IMR-90 (cell line): ENCODE measurements around the gene GABRB3. TPM values are rescaled to one million over a fixed set of nuclear protein-coding genes. Genes with fewer than 3 reads are reported as not detected.

Source experiments
- ATAC-seq: fragments of 200-7000 bp; cut with Tn5 transposase; 2 replicates; pipeline ENCODE4 v1.9.1; 2020; ENCODE audit warnings: low read depth, mild to moderate bottlenecking, moderate library complexity
- BruUV-seq: library from RNA; stranded (reverse); fragments of 400-500 nt; replicated peaks from 2 replicates; lab custom pipeline; 2021; lab: Mats Ljungman, UMichigan
- CTCF ChIA-PET: fragments of 300-600 bp; formaldehyde crosslinking; extraction: SDS; loops from one replicate; lab custom pipeline; 2021; ENCODE audit warnings: antibody characterized with exemption; lab: Yijun Ruan, JAX
- POLR2A ChIA-PET: fragments of 300-600 bp; sonication (Branson Sonifier 250); formaldehyde crosslinking; loops from one replicate; lab custom pipeline; 2022; ENCODE audit warnings: antibody characterized with exemption; ENCODE audit not compliant: unreplicated experiment; lab: Charles Lee
- DNase-seq: peaks from one replicate; pipeline ENCODE4 v3.0.0; 2013
- H2AFZ ChIP-seq: replicated peaks from 2 replicates; pipeline ENCODE3; 2013; ENCODE audit warnings: low read length, mild to moderate bottlenecking; ENCODE audit not compliant: poor library complexity
- H2AK5ac ChIP-seq: 2 replicates; pipeline ENCODE4 v1.6.1; 2013; ENCODE audit warnings: low read depth, low read length, inconsistent platforms
- H2AK9ac ChIP-seq: replicated peaks from 2 replicates; pipeline ENCODE3; 2013; ENCODE audit warnings: mild to moderate bottlenecking, low read depth, low read length, moderate library complexity; ENCODE audit not compliant: poor library complexity
- H2BK120ac ChIP-seq: 2 replicates; pipeline ENCODE4 v1.6.1; 2013; ENCODE audit warnings: low read depth, low read length, inconsistent platforms
- H2BK15ac ChIP-seq: 3 replicates; pipeline ENCODE4 v1.6.1; 2013; ENCODE audit warnings: low read depth, low read length, inconsistent platforms
- H2BK20ac ChIP-seq: 2 replicates; pipeline ENCODE4 v1.6.1; 2013; ENCODE audit warnings: low read depth, mild to moderate bottlenecking, inconsistent platforms, low read length, moderate library complexity
- H2BK5ac ChIP-seq: 2 replicates; pipeline ENCODE4 v1.6.1; 2013; ENCODE audit warnings: mild to moderate bottlenecking, low read depth, low read length, inconsistent platforms; ENCODE audit not compliant: poor library complexity, severe bottlenecking
- H3K14ac ChIP-seq: replicated peaks from 2 replicates; pipeline ENCODE4 v1.6.1; 2013; ENCODE audit warnings: low read depth, low read length, inconsistent platforms
- H3K18ac ChIP-seq: 2 replicates; pipeline ENCODE4 v1.6.1; 2013; ENCODE audit warnings: low read depth, low read length, control low read depth
- H3K23ac ChIP-seq: 2 replicates; pipeline ENCODE4 v1.6.1; 2013; ENCODE audit warnings: low read depth, low read length, inconsistent platforms
- H3K27ac ChIP-seq: 2 replicates; pipeline ENCODE4 v1.5.1; 2013; ENCODE audit warnings: mild to moderate bottlenecking, control low read depth, low read length; ENCODE audit not compliant: insufficient read depth
- H3K27me3 ChIP-seq: 2 replicates; pipeline ENCODE4 v1.6.1; 2013; ENCODE audit warnings: low read length; ENCODE audit not compliant: control insufficient read depth, insufficient read depth
- H3K36me3 ChIP-seq: 2 replicates; pipeline ENCODE4 v1.6.1; 2013; ENCODE audit warnings: low read length, mixed read lengths; ENCODE audit not compliant: control insufficient read depth, insufficient read depth
- H3K4ac ChIP-seq: 2 replicates; pipeline ENCODE4 v1.6.1; 2013; ENCODE audit warnings: low read depth, low read length, inconsistent platforms
- H3K4me1 ChIP-seq: 2 replicates; pipeline ENCODE4 v1.6.1; 2013; ENCODE audit warnings: low read length, mixed read lengths; ENCODE audit not compliant: control insufficient read depth, insufficient read depth
- H3K4me2 ChIP-seq: 2 replicates; pipeline ENCODE4 v1.6.1; 2013; ENCODE audit warnings: low read depth, mild to moderate bottlenecking, control low read depth, low read length, moderate library complexity
- H3K4me3 ChIP-seq: 2 replicates; pipeline ENCODE4 v1.5.1; 2013; ENCODE audit warnings: low read depth, mild to moderate bottlenecking, control low read depth, low read length, moderate library complexity; ENCODE audit not compliant: insufficient read depth
- H3K56ac ChIP-seq: 2 replicates; pipeline ENCODE4 v1.6.1; 2013; ENCODE audit warnings: low read length, inconsistent platforms; ENCODE audit not compliant: insufficient read depth; ENCODE audit errors: extremely low read depth
- H3K79me1 ChIP-seq, 2 experiments: 2 replicates each; pipeline ENCODE4 v1.6.1; 2013; ENCODE audit warnings: low read length in 2 of 2, inconsistent platforms in 1 of 2, low read depth in 1 of 2
- H3K9ac ChIP-seq: 2 replicates; pipeline ENCODE4 v1.6.1; 2013; ENCODE audit warnings: low read depth, low read length, control low read depth
- H3K9me1 ChIP-seq: 2 replicates; pipeline ENCODE4 v1.6.1; 2013; ENCODE audit warnings: low read length, inconsistent platforms; ENCODE audit not compliant: insufficient read depth
- H3K9me3 ChIP-seq: 2 replicates; pipeline ENCODE4 v1.6.1; 2013; ENCODE audit warnings: low read length; ENCODE audit not compliant: control insufficient read depth, insufficient read depth
- H4K20me1 ChIP-seq: 2 replicates; pipeline ENCODE4 v1.6.1; 2013; ENCODE audit warnings: low read length, inconsistent platforms; ENCODE audit not compliant: insufficient read depth
- H4K5ac ChIP-seq: 2 replicates; pipeline ENCODE4 v1.6.1; 2013; ENCODE audit warnings: mild to moderate bottlenecking, low read depth, low read length, control low read depth
- H4K8ac ChIP-seq, 2 experiments: 2 replicates each; pipeline ENCODE4 v1.6.1; 2013; ENCODE audit warnings: low read depth in 2 of 2, low read length in 2 of 2, control low read depth in 1 of 2, inconsistent platforms in 1 of 2
- H4K91ac ChIP-seq: 2 replicates; pipeline ENCODE4 v1.6.1; 2013; ENCODE audit warnings: low read depth, low read length, inconsistent platforms; ENCODE audit not compliant: insufficient read depth
- BHLHE40 ChIP-seq: fragments of 150-350 bp; IDR thresholded peaks from 2 replicates; pipeline ENCODE4 v1.6.1; 2016; ENCODE audit warnings: mild to moderate bottlenecking, low read depth, low read length
- CEBPB ChIP-seq: IDR thresholded peaks from 2 replicates; pipeline ENCODE4 v1.6.1; 2012; ENCODE audit warnings: low read depth, low read length, improper control_type of control experiment
- CHD1 ChIP-seq: IDR thresholded peaks from 2 replicates; pipeline ENCODE4 v1.6.1; 2012; ENCODE audit warnings: low read depth, low read length, improper control_type of control experiment
- CTCF ChIP-seq: conservative IDR thresholded peaks from 2 replicates; pipeline ENCODE4 v1.5.1; 2012; ENCODE audit warnings: mild to moderate bottlenecking, low read depth, low read length, improper control_type of control experiment
- ELK1 ChIP-seq: fragments of 150-350 bp; IDR thresholded peaks from 2 replicates; pipeline ENCODE4 v1.6.1; 2016; ENCODE audit warnings: low read depth, mild to moderate bottlenecking, low read length, moderate library complexity, borderline replicate concordance
- FOS ChIP-seq: fragments of 150-350 bp; IDR thresholded peaks from 2 replicates; pipeline ENCODE4 v1.6.1; 2016; ENCODE audit warnings: low read depth, low read length
- MAFK ChIP-seq: IDR thresholded peaks from 2 replicates; pipeline ENCODE4 v1.6.1; 2012; ENCODE audit warnings: low read depth, low read length, improper control_type of control experiment
- MAZ ChIP-seq: IDR thresholded peaks from 2 replicates; pipeline ENCODE4 v1.6.1; 2012; ENCODE audit warnings: low read depth, mild to moderate bottlenecking, low read length, improper control_type of control experiment, moderate library complexity, borderline replicate concordance
- MXI1 ChIP-seq: IDR thresholded peaks from 2 replicates; pipeline ENCODE4 v1.6.1; 2012; ENCODE audit warnings: low read depth, mild to moderate bottlenecking, low read length, moderate library complexity, borderline replicate concordance
- POLR2A ChIP-seq: IDR thresholded peaks from 2 replicates; pipeline ENCODE4 v1.6.1; 2012; ENCODE audit warnings: mild to moderate bottlenecking, low read depth, low read length
- RAD21 ChIP-seq: IDR thresholded peaks from 2 replicates; pipeline ENCODE4 v1.6.1; 2012; ENCODE audit warnings: low read length, improper control_type of control experiment
- RCOR1 ChIP-seq: IDR thresholded peaks from 2 replicates; pipeline ENCODE4 v1.6.1; 2012; ENCODE audit warnings: mild to moderate bottlenecking, low read length, improper control_type of control experiment; ENCODE audit not compliant: insufficient replicate concordance
- SMC3 ChIP-seq: fragments of 150-350 bp; IDR thresholded peaks from 2 replicates; pipeline ENCODE4 v1.6.1; 2016; ENCODE audit warnings: low read depth, mild to moderate bottlenecking, antibody characterized with exemption, low read length, moderate library complexity
- USF2 ChIP-seq: fragments of 150-350 bp; IDR thresholded peaks from 2 replicates; pipeline ENCODE4 v1.6.1; 2017; ENCODE audit warnings: mild to moderate bottlenecking, antibody characterized with exemption, low read length, low read depth
- WGBS, 2 experiments: methylation state at CpG; one replicate each; pipeline versions ENCODE4 v1.1.5 to v1.1.7; 2013; ENCODE audit warnings: missing lambda C conversion rate in 2 of 2; ENCODE audit not compliant: insufficient read length in 1 of 2; ENCODE audit errors: extremely low coverage in 2 of 2; 5-methylcytosine and 5-hydroxymethylcytosine counted together
- dilution Hi-C: fragments of 300-500 bp; cut with HindIII; formaldehyde crosslinking; loops from one replicate; pipeline ENCODE4 v1.14.3; 2018; ENCODE audit warnings: low sequenced_read_pairs; ENCODE audit not compliant: unreplicated experiment
- in situ Hi-C: fragments of 300-500 bp; cut with MboI; formaldehyde crosslinking; loops from 3 replicates; pipeline ENCODE4 v1.14.3; 2019; ENCODE audit warnings: low sequenced_read_pairs, inconsistent platforms, mixed read lengths
- intact Hi-C: fragments of 100-400 bp; cut with micrococcal nuclease; formaldehyde crosslinking; loops from 2 replicates; pipeline ENCODE4 v1.10.0; 2022
- polyA plus RNA-seq, 3 experiments: library from polyadenylated mRNA; depleted of rRNA; stranded (reverse); fragments of >200 nt; gene quantifications; 2 replicates each; pipeline ENCODE4 v1.2.3, GENCODE V29; 2012; ENCODE audit warnings: low replicate concordance in 1 of 3
- total RNA-seq: library from RNA; depleted of rRNA; stranded (reverse); fragments of >200 nt; gene quantifications from 2 replicates; pipeline ENCODE4 v1.2.3, GENCODE V29; 2012

GABRB3 gene
- total and polyA plus RNA-seq, 2 of the 4 experiments (the other 2 are of a cell fraction), result 0.36 to 0.54 TPM

GRCh38 chr15:26673445-26673844 is 99.4 kb downstream of the GABRB3 start:
- no peak overlapping the region for H3K4ac ChIP-seq
- H3K56ac ChIP-seq, result no peak overlapping the region
- no peaks in the 10 kb centered on the region for H3K9me1 ChIP-seq
- H3K14ac ChIP-seq, result no peak overlapping the region
- H3K4me1 ChIP-seq, result no peaks in the 10 kb centered on the region
- no peak overlapping the region for H3K23ac ChIP-seq
- no peak overlapping the region for H4K5ac ChIP-seq
- TF ChIP-seq ELK1 (no peak), RCOR1 (no peak), MXI1 (no peak), CHD1 (no peak), CEBPB (no peak), MAZ (no peak), CTCF (no peak), FOS (no peak), BHLHE40 (no peak), RAD21 (no peak), SMC3 (no peak), USF2 (no peak), MAFK (no peak), POLR2A (no peak)
- no CpG with 5 or more reads among the region's 5 CpGs for WGBS, 2 experiments
- H4K8ac ChIP-seq, result no peak overlapping the region
- no TSS peak for BruUV-seq
- no peak overlapping the region for H2AK9ac ChIP-seq
- H3K18ac ChIP-seq, result no peak overlapping the region
- dilution Hi-C loops, result no loop called here
- H2BK5ac ChIP-seq, result no peak overlapping the region
- ATAC-seq, result no peak
- in situ Hi-C loops, result no loop called here
- H3K36me3 ChIP-seq, result no peaks in the 10 kb centered on the region
- peaks cover 11% of the 10 kb centered on the region for H3K9me3 ChIP-seq
- no peak overlapping the region for H2AFZ ChIP-seq
- H4K91ac ChIP-seq, result no peak overlapping the region
- H2BK20ac ChIP-seq, result no peak overlapping the region
- POLR2A ChIA-PET, result no interaction called here
- no peak overlapping the region for H2BK120ac ChIP-seq
- H3K4me3 ChIP-seq, result no peak overlapping the region
- no peak for DNase-seq
- CTCF ChIA-PET, result interaction anchor here (1.2 kb wide), 1 partner anchor 9 kb away, joined by 3 read pairs; no protein-coding TSS in a partner anchor
- H4K20me1 ChIP-seq, result no peaks in the 10 kb centered on the region
- no peak overlapping the region for H3K27ac ChIP-seq
- no peaks in the 10 kb centered on the region for H3K27me3 ChIP-seq
- no peak overlapping the region for H3K4me2 ChIP-seq
- intact Hi-C loops, result no loop called here
- no peaks in the 10 kb centered on the region for H3K79me1 ChIP-seq
- H2AK5ac ChIP-seq, result no peak overlapping the region
- no peak overlapping the region for H2BK15ac ChIP-seq
- no peak overlapping the region for H3K9ac ChIP-seq
